DOHH2 (cell line): ENCODE data around the gene IMP3.

ENCODE experiments used
- CTCF ChIP-seq: fragments of 200-600 bp; sonication (generic); IDR thresholded peaks from one replicate; pipeline ENCODE4 v1.5.1; 2014; ENCODE audit warnings: antibody characterized with exemption, mild to moderate bottlenecking, low read depth, low read length; ENCODE audit not compliant: poor library complexity, severe bottlenecking
- EZH2phosphoT487 ChIP-seq: fragments of 200-600 bp; sonication (generic); IDR thresholded peaks from 2 replicates; pipeline ENCODE4 v1.6.1; 2017; ENCODE audit warnings: borderline replicate concordance, mild to moderate bottlenecking, antibody characterized with exemption, low read length, moderate library complexity, mixed read lengths

- TF ChIP-seq CTCF (no peak), EZH2phosphoT487 (no peak)
These were observed 40.6 kb downstream of the IMP3 start for GRCh38 chr15:75599401-75599800.
